ENCODE data around the gene TMCC1.

TMCC1 gene

GRCh38 chr3:129604767-129605166 is 288.7 kb downstream of the TMCC1 start:
- H3K27ac ChIP-seq: no peak overlapping the region
- TF ChIP-seq ZFX (IDR thresholded peaks at IDR 0.05; ENCODE audit: borderline replicate concordance) (no peak), CTCF (IDR thresholded peaks at IDR 0.05) (no peak)

GRCh38 chr3:129603991-129604749 is 289.3 kb downstream of the TMCC1 start:
- TF ChIP-seq ZFX (IDR thresholded peaks at IDR 0.05; ENCODE audit: borderline replicate concordance) (no peak), CTCF (IDR thresholded peaks at IDR 0.05) (no peak)
- no peak overlapping the region for H3K27ac ChIP-seq

- TF ChIP-seq ZFX (IDR thresholded peaks at IDR 0.05; ENCODE audit: borderline replicate concordance) (no peak), CTCF (IDR thresholded peaks at IDR 0.05) (no peak)
- no peak overlapping the region for H3K27ac ChIP-seq
Measured at GRCh38 chr3:129603561-129603942, 290.0 kb downstream of the TMCC1 start.

DNA sequence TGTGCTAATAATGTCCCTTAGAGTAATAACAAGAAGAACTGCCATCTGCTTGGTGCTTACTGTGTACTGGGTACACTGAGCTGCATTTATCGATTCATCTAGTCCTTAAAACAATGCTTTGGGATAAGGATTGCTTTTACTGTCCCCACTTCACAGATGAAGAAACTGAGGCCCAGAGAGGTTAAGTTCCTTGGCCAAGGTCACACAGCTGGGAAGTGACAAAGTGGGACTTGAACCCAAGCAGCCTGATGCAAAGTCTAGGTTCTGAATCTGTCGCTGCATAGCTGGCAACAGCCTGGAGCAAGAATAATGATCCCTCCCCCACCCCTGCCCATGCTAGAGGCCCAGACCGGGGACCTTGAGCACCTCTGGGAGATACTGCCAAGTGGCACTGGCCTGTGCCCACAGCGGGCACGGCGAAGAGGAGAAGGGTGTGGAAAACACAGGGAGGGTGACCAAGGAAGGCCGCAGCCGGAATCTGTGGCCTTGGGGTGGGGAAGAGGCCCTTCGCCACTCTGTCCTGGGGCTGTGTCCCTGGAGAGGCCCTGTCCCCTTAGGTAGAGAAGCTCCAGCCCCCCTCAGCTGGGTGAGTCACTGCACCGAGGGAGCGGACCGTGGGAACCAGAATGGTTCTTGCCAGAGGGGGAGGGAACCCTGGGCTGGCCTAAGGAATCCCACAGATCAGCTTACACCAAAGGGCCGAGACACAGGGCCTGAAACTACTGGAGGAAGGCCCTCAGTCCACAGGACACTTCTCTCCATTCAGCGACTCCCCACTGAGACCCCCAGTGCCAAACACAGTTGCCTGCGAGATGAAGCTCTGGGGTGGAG is 290.6 kb downstream of the TMCC1 start:
- H3K27ac ChIP-seq: no peak overlapping the region
- no peak for TF ChIP-seq CTCF (IDR thresholded peaks at IDR 0.05)
- no peak for TF ChIP-seq ZFX (IDR thresholded peaks at IDR 0.05; ENCODE audit: borderline replicate concordance)

GRCh38 chr3:129602309-129602708 is 291.2 kb downstream of the TMCC1 start:
- H3K27ac ChIP-seq: no peak overlapping the region
- no peak for TF ChIP-seq CTCF (IDR thresholded peaks at IDR 0.05)
- no peak for TF ChIP-seq ZFX (IDR thresholded peaks at IDR 0.05; ENCODE audit: borderline replicate concordance)

- H3K27ac ChIP-seq: no peak overlapping the region
- TF ChIP-seq CTCF (IDR thresholded peaks at IDR 0.05): no peak
- no peak for TF ChIP-seq ZFX (IDR thresholded peaks at IDR 0.05; ENCODE audit: borderline replicate concordance)
Measured at GRCh38 chr3:129601713-129602112, 291.8 kb downstream of the TMCC1 start.

- no peak overlapping the region for H3K27ac ChIP-seq
- no peak for TF ChIP-seq CTCF (IDR thresholded peaks at IDR 0.05)
- no peak for TF ChIP-seq ZFX (IDR thresholded peaks at IDR 0.05; ENCODE audit: borderline replicate concordance)
Measured at GRCh38 chr3:129600348-129600747, 293.2 kb downstream of the TMCC1 start.

Data from 22Rv1 (cell line).